ENCODE measurements around the gene USP38. TPM values are rescaled to one million over a fixed set of nuclear protein-coding genes. Genes with fewer than 3 reads are reported as not detected.

Gene USP38
- total RNA-seq, 2 donors from 2014 or later: 28.5 to 31.2 TPM

DNA sequence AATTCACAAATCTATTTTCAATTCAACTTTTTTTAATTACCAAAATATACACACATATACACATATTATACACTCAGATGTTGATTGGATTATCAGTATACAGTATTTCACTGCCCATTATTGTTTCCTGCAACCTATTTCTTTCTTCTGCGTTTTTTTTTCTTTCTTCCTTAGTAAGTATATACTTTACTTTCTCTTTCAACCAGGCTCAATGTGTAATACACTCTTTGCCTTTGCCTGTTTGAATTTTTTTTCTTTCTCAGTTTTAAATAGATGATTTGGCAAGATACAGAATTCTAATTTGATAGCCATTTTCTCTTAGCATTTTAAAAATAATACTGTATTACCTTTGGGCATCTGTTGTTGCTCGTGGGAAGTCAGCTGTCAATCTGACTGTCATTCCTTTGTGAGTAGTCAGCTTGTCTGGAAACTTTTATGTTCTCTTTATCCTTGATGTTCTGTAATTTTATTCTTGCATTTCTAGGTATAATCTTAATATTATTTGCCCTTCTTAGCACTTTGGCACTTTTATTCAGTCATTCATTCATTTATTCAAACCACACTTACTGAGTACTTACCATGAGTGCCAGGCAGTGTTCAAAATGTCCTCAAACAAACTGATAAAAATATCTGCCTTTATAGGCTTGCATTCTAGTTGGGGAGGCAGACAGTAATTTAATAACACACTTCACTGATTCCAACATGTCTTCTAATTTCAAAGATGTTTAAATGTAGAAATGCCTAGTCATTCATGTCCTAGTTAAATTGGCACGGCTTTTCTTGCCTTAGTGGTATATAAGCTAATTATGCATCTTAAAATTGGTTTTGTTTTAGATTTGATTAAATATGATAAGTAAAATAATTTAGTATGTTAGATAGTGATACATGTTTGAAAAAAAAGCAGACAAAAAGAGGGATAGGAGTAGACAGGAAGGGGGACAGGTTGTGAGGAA lies 3.7 kb downstream of the USP38 start:
- Mint-ChIP-seq H3K27me3 (ENCODE audit: low read depth) (no peaks in the 10 kb centered on the region), H3K36me3 (ENCODE audit: insufficient read depth in 2 of 2) (peaks cover 13 to 25% of the 10 kb centered on the region in 2 donors), H3K27ac (peak overlapping the region; percentile 95), H3K4me3 (peak overlapping the region; percentile 96), H3K4me1 (ENCODE audit: low read depth) (peaks cover 36% of the 10 kb centered on the region), H3K9me3 (no peaks in the 10 kb centered on the region)
- DNase-seq (no peak), ATAC-seq (replicated peaks in 1 of 2) (no peak)

DNA sequence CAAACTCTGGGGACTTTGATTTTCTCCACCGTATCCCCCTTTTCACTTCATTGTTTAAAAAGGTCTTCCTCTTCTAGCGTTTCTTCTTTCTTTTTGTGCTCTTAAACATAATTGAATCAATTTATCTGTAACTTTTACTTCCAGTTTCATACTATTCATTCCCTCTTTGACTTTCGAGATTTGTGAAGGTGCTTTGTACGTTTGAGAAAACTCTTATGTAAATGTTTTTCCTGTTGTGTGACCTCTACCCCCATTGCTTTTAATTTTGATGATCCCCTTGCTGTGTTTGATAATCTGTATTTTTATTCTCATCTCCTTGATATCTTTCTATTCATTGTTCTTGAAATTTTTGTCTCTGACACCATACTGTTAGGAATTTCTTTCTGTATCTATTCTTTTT lies 4.8 kb downstream of the USP38 start:
- H3K4me1 Mint-ChIP-seq (ENCODE audit: low read depth): peaks cover 31% of the 10 kb centered on the region
- no peak for DNase-seq

DNA sequence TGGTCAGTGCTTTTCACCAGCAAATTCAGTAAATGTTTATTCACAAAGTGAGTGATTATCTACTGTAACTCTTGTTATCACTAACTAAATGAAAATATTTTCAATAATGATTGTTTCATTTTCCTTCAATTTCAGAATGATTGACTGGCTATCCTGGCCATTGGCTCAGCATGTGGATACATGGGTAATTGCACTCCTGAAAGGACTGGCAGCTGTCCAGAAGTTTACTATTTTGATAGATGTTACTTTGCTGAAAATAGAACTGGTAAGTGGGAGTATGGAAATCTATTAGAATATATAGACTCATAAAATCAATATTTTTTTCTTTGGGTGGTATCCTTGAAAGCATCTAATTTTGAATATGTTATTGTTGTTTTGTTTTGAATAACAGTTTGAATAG lies 10.9 kb downstream of the USP38 start:
- Mint-ChIP-seq H3K4me1 (ENCODE audit: low read depth) (peaks cover 8% of the 10 kb centered on the region), H3K27me3 (ENCODE audit: low read depth) (no peaks in the 10 kb centered on the region), H3K4me3 (no peak overlapping the region), H3K27ac (no peak overlapping the region), H3K9me3 (no peaks in the 10 kb centered on the region), H3K36me3 (ENCODE audit: insufficient read depth in 2 of 2) (peaks cover 13 to 42% of the 10 kb centered on the region in 2 donors)
- no peak for ATAC-seq (replicated peaks in 1 of 2)
- DNase-seq: no peak

More for the DNA sequence above, 4.8 kb downstream of the USP38 start:
- Mint-ChIP-seq H3K4me3 (peak overlapping the region; percentile 96), H3K36me3 (ENCODE audit: insufficient read depth in 2 of 2) (peaks cover 13 to 23% of the 10 kb centered on the region in 2 donors), H3K27me3 (ENCODE audit: low read depth) (no peaks in the 10 kb centered on the region), H3K27ac (peak overlapping the region; percentile 96), H3K9me3 (no peaks in the 10 kb centered on the region)
- ATAC-seq (replicated peaks in 1 of 2): no peak

DNA sequence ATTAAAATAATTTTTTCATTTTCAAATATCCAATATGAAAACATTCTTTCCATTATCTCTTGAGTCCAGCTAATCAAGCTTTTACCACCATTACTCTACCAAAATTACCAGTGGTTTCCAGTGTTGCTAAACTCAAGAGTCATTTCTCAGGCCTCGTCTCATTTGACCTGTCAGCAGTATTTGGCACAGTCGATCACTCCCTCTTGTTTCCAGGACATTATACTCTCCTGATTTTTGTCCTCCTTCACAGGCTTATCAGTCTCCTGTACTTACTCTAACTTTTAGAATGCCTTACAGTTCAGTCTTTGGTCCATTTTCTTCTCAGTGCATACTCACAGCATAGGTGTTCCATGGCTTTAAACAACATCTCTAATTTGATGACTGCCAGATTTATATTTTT lies 11.6 kb downstream of the USP38 start:
- Mint-ChIP-seq H3K9me3 (no peaks in the 10 kb centered on the region), H3K36me3 (ENCODE audit: insufficient read depth in 2 of 2) (peaks cover 13 to 42% of the 10 kb centered on the region in 2 donors), H3K4me3 (no peak overlapping the region), H3K27ac (no peak overlapping the region), H3K4me1 (ENCODE audit: low read depth) (peaks cover 5% of the 10 kb centered on the region), H3K27me3 (ENCODE audit: low read depth) (no peaks in the 10 kb centered on the region)
- ATAC-seq (replicated peaks in 1 of 2) (no peak), DNase-seq (no peak)

DNA sequence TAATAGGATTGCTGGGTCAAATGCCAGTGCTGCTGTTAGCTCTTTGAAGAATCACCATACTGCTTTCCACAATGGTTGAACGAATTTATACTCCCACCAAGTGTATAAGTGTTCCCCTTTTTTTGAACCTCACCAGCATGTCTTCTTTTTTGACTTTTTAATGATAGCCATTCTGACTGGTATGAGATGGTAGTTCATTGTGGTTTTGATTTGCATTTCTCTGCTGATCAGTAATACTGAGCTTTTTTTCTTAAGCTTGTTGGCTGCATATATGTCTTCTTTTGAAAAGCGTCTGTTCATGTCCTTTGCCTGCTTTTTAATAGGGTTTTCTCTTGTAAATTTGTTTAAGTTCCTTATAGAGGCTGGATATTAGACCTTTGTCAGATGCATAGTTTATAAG lies 14.8 kb downstream of the USP38 start:
- no peaks in the 10 kb centered on the region for H3K27me3 Mint-ChIP-seq (ENCODE audit: low read depth)
- H3K4me3 Mint-ChIP-seq: no peak overlapping the region
- no peak overlapping the region for H3K27ac Mint-ChIP-seq
- H3K4me1 Mint-ChIP-seq (ENCODE audit: low read depth): peaks cover 5% of the 10 kb centered on the region
- no peaks in the 10 kb centered on the region for H3K9me3 Mint-ChIP-seq
- ATAC-seq (replicated peaks in 1 of 2) (no peak), DNase-seq (no peak)
- peaks cover 9 to 52% of the 10 kb centered on the region in 2 donors for H3K36me3 Mint-ChIP-seq (ENCODE audit: insufficient read depth in 2 of 2)

DNA sequence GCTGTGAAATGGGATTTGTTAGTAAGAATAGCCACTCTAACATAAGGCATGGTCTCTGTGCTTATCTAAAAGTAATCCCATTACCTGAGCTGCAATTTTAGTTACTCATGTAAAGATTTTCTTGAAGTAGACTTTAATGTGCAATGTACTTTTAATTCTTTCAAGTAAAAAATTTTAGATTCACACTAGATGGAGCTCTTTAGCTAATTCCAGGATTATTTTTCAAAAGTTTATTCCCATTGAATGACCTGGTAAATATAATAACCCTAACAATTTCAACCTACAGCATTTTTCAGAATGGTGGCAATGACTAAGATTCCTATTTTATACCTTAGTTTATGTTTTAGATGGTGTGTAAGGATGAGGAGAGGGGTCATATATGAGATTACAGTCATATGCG lies 18.1 kb downstream of the USP38 start:
- DNase-seq: no peak
- Mint-ChIP-seq H3K4me1 (ENCODE audit: low read depth) (peaks cover 5% of the 10 kb centered on the region), H3K9me3 (no peaks in the 10 kb centered on the region), H3K27me3 (ENCODE audit: low read depth) (no peaks in the 10 kb centered on the region), H3K4me3 (no peak overlapping the region), H3K36me3 (ENCODE audit: insufficient read depth in 2 of 2) (peaks cover 4 to 40% of the 10 kb centered on the region in 2 donors), H3K27ac (no peak overlapping the region)
- no peak for ATAC-seq (replicated peaks in 1 of 2)

DNA sequence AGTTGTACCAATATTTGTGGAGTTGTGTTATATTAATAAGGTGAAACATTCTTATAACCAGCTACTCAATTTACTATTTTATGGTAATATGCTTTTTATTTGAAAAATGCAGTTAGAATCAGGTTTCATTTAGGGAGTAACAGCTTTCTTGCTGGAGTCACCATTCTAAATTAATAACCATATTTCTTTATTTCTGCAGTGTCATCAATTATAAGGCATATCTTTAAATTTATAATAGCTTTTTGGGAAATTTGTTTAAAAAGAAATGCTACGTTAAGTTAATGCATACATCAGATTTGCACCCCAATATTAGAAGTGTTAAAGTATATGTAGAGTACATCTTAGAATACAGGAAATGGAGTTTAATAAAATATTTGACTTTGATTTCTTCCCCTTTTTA lies 18.9 kb downstream of the USP38 start:
- Mint-ChIP-seq H3K27ac (no peak overlapping the region), H3K4me3 (no peak overlapping the region), H3K36me3 (ENCODE audit: insufficient read depth in 2 of 2) (peaks cover 4 to 34% of the 10 kb centered on the region in 2 donors), H3K9me3 (no peaks in the 10 kb centered on the region), H3K27me3 (ENCODE audit: low read depth) (no peaks in the 10 kb centered on the region), H3K4me1 (ENCODE audit: low read depth) (peaks cover 5% of the 10 kb centered on the region)
- ATAC-seq (replicated peaks in 1 of 2) (no peak), DNase-seq (no peak)

DNA sequence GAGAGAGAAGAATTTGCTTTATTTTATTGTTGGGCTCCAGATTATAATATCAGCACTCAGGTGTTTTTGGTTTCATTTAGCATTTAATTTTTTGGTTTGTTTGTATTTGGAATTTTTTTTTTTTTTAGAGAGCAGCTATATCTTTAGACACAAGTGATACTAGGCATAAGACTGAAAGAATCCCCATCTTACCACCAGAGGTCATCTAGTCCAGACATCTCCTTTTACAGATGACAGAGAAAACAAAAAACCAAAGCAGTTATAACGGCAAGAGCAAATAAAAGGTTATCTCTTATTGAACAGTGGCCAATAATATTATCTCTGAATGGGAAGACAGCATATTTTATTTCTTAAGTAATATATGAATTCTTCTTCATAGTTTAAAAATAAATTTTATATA lies 22.8 kb downstream of the USP38 start:
- ATAC-seq (replicated peaks in 1 of 2): no peak
- no peak overlapping the region for H3K4me3 Mint-ChIP-seq
- DNase-seq: no peak
- H3K27ac Mint-ChIP-seq: no peak overlapping the region
- H3K9me3 Mint-ChIP-seq: no peaks in the 10 kb centered on the region
- H3K4me1 Mint-ChIP-seq (ENCODE audit: low read depth): no peaks in the 10 kb centered on the region
- H3K36me3 Mint-ChIP-seq (ENCODE audit: insufficient read depth in 2 of 2): peaks cover 0 to 15% of the 10 kb centered on the region in 2 donors
- no peaks in the 10 kb centered on the region for H3K27me3 Mint-ChIP-seq (ENCODE audit: low read depth)

DNA sequence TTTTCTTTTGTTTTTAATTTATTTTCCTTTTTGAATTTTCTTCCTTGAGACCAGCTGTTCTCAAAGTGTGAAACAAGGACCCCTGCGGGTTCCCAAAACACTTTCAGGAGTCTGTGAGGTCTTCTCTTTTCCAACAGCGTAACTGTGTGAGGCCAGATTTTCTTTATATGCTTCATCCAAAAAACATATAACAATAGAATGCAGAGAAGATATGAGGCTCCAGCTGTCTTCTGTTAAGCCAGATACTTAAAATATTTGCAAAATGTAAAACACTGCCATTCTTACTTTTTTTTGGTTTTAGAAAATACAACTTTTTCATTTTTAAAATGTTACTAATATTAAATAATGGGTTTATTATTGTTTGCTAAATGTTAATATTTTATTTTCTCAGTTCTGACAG lies 27.8 kb downstream of the USP38 start:
- Mint-ChIP-seq H3K27me3 (ENCODE audit: low read depth) (no peaks in the 10 kb centered on the region), H3K36me3 (ENCODE audit: insufficient read depth in 2 of 2) (peaks cover 0 to 7% of the 10 kb centered on the region in 2 donors), H3K4me3 (no peak overlapping the region), H3K9me3 (no peaks in the 10 kb centered on the region), H3K27ac (no peak overlapping the region), H3K4me1 (ENCODE audit: low read depth) (no peaks in the 10 kb centered on the region)
- ATAC-seq (replicated peaks in 1 of 2): no peak
- no peak for DNase-seq

DNA sequence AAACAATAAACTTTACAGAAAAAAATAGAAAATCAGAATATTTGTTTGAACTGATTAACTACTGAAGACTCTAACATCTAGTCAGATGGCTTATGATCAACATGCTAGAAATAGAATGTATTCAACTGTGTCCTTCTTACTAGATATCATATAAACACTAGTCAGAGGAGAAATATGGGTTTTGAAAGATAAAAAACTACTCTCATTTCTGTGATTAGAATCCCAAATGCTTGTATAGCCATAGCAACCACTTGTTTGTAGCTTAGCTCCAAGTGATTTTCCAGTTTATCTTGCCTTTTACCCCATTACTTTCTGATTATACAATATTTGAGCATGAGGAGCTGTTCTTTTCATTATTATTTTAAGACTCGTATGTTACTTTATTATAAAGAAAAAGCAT lies 31.2 kb downstream of the USP38 start:
- H3K9me3 Mint-ChIP-seq: no peaks in the 10 kb centered on the region
- ATAC-seq (replicated peaks in 1 of 2): no peak

DNA sequence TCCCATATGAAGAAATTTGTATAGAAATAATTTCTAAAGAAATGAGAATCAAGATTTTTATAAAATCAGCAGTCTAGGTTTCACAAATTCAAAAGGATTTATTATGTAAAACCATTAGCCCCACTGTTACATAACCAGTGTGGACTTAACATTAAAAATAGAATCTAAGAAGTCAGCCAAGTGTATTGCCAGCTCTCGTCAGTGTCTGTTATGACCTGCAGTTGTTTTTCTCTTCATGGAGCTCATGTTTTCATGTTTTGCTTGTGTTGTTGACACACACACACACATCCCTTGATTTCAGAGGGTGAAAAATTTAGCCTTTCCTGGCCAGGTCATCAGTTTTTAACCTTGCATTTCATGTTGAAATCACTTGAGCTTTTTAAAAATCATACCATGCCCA lies 39.5 kb downstream of the USP38 start:
- H3K4me1 Mint-ChIP-seq (ENCODE audit: low read depth): no peaks in the 10 kb centered on the region
- no peak for ATAC-seq (replicated peaks in 1 of 2)
- DNase-seq: no peak
- H3K27me3 Mint-ChIP-seq (ENCODE audit: low read depth): no peaks in the 10 kb centered on the region
- no peak overlapping the region for H3K27ac Mint-ChIP-seq
- H3K9me3 Mint-ChIP-seq: no peaks in the 10 kb centered on the region
- H3K36me3 Mint-ChIP-seq (ENCODE audit: insufficient read depth in 2 of 2): peaks cover 1 to 2% of the 10 kb centered on the region in 2 donors
- no peak overlapping the region for H3K4me3 Mint-ChIP-seq

More for the DNA sequence above, 31.2 kb downstream of the USP38 start:
- no peaks in the 10 kb centered on the region for H3K27me3 Mint-ChIP-seq (ENCODE audit: low read depth)
- H3K4me3 Mint-ChIP-seq: no peak overlapping the region
- no peak overlapping the region for H3K27ac Mint-ChIP-seq
- no peaks in the 10 kb centered on the region for H3K4me1 Mint-ChIP-seq (ENCODE audit: low read depth)
- peaks cover 0 to 7% of the 10 kb centered on the region in 2 donors for H3K36me3 Mint-ChIP-seq (ENCODE audit: insufficient read depth in 2 of 2)
- no peak for DNase-seq

DNA sequence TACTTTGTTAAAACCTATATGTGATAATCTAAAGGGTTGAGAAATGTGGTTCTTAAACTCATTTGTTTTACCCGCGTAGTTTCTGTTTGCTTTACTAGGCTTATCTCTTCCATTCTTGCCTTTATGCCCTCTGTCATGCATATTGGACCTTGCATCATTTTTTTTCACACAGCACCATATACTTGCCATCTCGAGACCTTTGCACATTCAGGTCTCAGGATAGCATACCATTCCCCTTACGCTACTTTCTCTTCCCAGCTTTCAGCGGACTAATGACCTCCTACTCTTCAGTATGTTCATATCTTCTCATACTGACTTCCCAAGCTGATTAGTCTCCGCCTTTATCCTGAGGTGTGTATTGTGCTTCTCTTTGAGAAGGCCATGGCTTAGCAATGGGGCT lies 40.5 kb downstream of the USP38 start:
- Mint-ChIP-seq H3K36me3 (ENCODE audit: insufficient read depth in 2 of 2) (peaks cover 1 to 2% of the 10 kb centered on the region in 2 donors), H3K4me3 (no peak overlapping the region), H3K27ac (no peak overlapping the region), H3K27me3 (ENCODE audit: low read depth) (no peaks in the 10 kb centered on the region), H3K9me3 (no peaks in the 10 kb centered on the region), H3K4me1 (ENCODE audit: low read depth) (no peaks in the 10 kb centered on the region)
- DNase-seq (no peak), ATAC-seq (replicated peaks in 1 of 2) (no peak)

DNA sequence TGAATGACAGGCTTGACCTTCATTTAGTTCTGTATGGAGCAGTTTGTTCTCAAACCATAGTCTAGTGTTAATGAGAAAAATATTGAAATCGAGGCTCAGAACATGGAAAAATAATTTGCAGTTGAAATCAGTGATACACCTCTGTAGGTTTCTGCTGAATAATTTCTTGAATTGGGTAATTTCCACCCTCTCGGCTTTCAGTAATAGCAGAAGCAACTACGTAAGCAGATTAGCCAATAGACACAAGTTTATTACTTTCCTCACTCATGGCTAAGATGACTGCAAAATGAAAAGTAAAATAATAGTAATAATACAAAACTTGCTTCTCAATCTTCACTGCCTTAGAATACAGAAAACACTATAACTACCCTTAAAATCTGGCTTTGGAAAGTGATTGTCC lies 46.0 kb downstream of the USP38 start:
- Mint-ChIP-seq H3K4me3 (no peak overlapping the region), H3K27me3 (ENCODE audit: low read depth) (no peaks in the 10 kb centered on the region), H3K4me1 (ENCODE audit: low read depth) (no peaks in the 10 kb centered on the region), H3K27ac (no peak overlapping the region), H3K9me3 (no peaks in the 10 kb centered on the region), H3K36me3 (ENCODE audit: insufficient read depth in 2 of 2) (no peaks in the 10 kb centered on the region)
- DNase-seq: no peak
- peak in 1 of 2 donors; percentile 28 for ATAC-seq (replicated peaks in 1 of 2)

DNA sequence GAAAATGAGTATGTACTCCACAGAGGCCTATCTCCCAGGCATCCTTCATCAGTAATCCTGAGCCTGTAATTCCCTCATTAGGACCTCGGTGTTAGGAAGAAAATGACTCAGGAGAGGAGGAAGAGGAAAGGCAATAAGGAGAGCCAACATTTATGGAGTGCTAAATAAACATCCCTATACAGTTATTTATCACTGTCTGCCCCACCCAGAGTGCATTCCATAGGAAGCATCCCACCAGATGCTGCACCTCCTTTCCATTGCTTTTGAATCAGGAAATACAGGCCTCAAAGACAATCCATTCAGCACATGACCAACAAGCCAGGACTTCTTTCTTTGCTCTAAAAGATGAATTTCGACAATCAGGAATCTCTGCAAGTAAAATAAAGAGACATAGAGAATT lies 47.6 kb downstream of the USP38 start:
- Mint-ChIP-seq H3K27ac (no peak overlapping the region), H3K4me1 (ENCODE audit: low read depth) (no peaks in the 10 kb centered on the region), H3K9me3 (no peaks in the 10 kb centered on the region), H3K4me3 (no peak overlapping the region), H3K27me3 (ENCODE audit: low read depth) (no peaks in the 10 kb centered on the region), H3K36me3 (ENCODE audit: insufficient read depth in 2 of 2) (no peaks in the 10 kb centered on the region)
- ATAC-seq (replicated peaks in 1 of 2) (no peak), DNase-seq (no peak)
